HUES64 (cell line): ENCODE data around the gene UBL7. TPM values are rescaled to one million over a fixed set of nuclear protein-coding genes. Genes with fewer than 3 reads are reported as not detected.

Source experiments
- H3K27ac ChIP-seq: 2 replicates; pipeline ENCODE4 v1.7.0; 2013; ENCODE audit warnings: low read depth, low read length, inconsistent platforms
- H3K27me3 ChIP-seq: 2 replicates; pipeline ENCODE4 v1.6.1; 2013; ENCODE audit warnings: mild to moderate bottlenecking, low read length; ENCODE audit not compliant: insufficient read depth
- H3K36me3 ChIP-seq: 2 replicates; pipeline ENCODE4 v1.6.1; 2013; ENCODE audit warnings: mild to moderate bottlenecking, low read length; ENCODE audit not compliant: insufficient read depth
- H3K4me1 ChIP-seq: 2 replicates; pipeline ENCODE4 v1.6.1; 2013; ENCODE audit warnings: mild to moderate bottlenecking, low read length, moderate library complexity; ENCODE audit not compliant: insufficient read depth
- H3K4me3 ChIP-seq: 2 replicates; pipeline ENCODE4 v1.5.1; 2013; ENCODE audit warnings: mild to moderate bottlenecking, low read length, moderate library complexity
- H3K9ac ChIP-seq: 2 replicates; pipeline ENCODE4 v1.6.1; 2013; ENCODE audit warnings: mild to moderate bottlenecking, low read depth, low read length
- H3K9me3 ChIP-seq: 2 replicates; pipeline ENCODE4 v1.6.1; 2013; ENCODE audit warnings: low read depth, low read length; ENCODE audit not compliant: insufficient read depth
- WGBS: fragments of 150-250, 120-280 bp; methylation state at CpG from one replicate; pipeline ENCODE4 v1.1.7; 2013; ENCODE audit warnings: missing lambda C conversion rate; 5-methylcytosine and 5-hydroxymethylcytosine counted together
- polyA plus RNA-seq, 2 experiments: library from polyadenylated mRNA; stranded (reverse); fragments of 50-300 nt; gene quantifications; one replicate each; pipeline ENCODE4 v1.2.3, GENCODE V29; 2013

The UBL7 gene
- polyA plus RNA-seq (2013, experiment 1 of 2): 49.9 TPM
- polyA plus RNA-seq (2013, experiment 2 of 2): 54.5 TPM

GRCh38 chr15:74460871-74461846 lies at the start of gene UBL7:
Gene UBL7 (minus strand): TSS chr15:74461160. CDS start chr15:74458867, 2,293 bp downstream.
- H3K4me1 ChIP-seq: peaks cover 9% of the 10 kb centered on the region; the same call in 1 of the 2 replicates
- H3K27ac ChIP-seq: peak within 1 kb of the TSS; percentile 91
- no peaks in the 10 kb centered on the region; the same call in 1 of the 2 replicates for H3K9me3 ChIP-seq
- under 1% methylated on average over 54 of the region's 54 CpGs for WGBS
- H3K4me3 ChIP-seq: peak within 1 kb of the TSS; percentile 95
- H3K36me3 ChIP-seq: peaks cover 19% of the 10 kb centered on the region
- no peaks in the 10 kb centered on the region for H3K27me3 ChIP-seq
- H3K9ac ChIP-seq: peak within 1 kb of the TSS; percentile 89

- H3K36me3 ChIP-seq: no peaks in the 10 kb centered on the region
- no peaks in the 10 kb centered on the region for H3K4me1 ChIP-seq
- no peak overlapping the region for H3K4me3 ChIP-seq
- no peak overlapping the region for H3K27ac ChIP-seq
- H3K27me3 ChIP-seq: no peaks in the 10 kb centered on the region
- WGBS: 97% methylated on average over 3 of the region's 4 CpGs
- no peak overlapping the region for H3K9ac ChIP-seq
- H3K9me3 ChIP-seq: no peaks in the 10 kb centered on the region
These were observed 45.5 kb upstream of the UBL7 start for GRCh38 chr15:74506515-74506840.

DNA sequence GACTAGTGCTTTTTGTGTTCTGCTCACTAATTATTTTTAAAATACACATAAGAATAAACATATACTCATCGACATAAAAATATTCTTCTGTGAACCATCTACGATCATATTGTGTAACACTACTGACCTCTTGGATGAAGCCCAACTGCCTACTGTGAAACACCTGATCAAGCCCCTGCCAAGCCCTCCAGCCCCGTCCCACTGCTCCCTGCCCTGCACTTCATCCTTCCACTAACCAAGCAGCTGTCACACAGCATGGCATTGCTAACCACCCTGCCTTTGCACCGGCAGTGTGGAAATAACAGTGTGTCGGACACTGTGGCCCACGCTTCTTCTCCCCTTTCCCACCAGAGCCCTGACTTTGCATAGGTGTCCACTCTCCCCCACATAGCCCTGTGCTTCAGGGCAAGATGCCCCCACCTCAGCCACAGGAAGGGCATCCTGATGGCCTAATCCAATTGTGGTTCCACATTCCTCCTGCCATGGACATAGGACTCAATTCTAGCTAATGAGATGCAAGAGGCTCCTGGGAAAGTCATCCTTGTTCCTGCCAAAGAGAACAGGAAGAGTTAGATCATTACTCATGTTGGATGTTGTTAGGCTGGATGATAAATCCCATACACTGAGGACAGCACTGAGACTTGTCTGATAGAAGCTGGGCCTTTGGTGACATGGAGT lies 45.0 kb upstream of the UBL7 start:
- Histone ChIP-seq H3K4me3 (no peak overlapping the region), H3K9ac (no peak overlapping the region)

GRCh38 chr15:74504836-74505235 lies 43.9 kb upstream of the UBL7 start:
- Histone ChIP-seq H3K4me1 (no peaks in the 10 kb centered on the region), H3K4me3 (no peak overlapping the region), H3K27me3 (no peaks in the 10 kb centered on the region), H3K27ac (no peak overlapping the region), H3K36me3 (no peaks in the 10 kb centered on the region), H3K9ac (no peak overlapping the region), H3K9me3 (no peaks in the 10 kb centered on the region)
- 98% methylated on average over 4 of the region's 4 CpGs for WGBS

More for the DNA sequence above, 45.0 kb upstream of the UBL7 start:
- Histone ChIP-seq H3K36me3 (no peaks in the 10 kb centered on the region), H3K27ac (no peak overlapping the region), H3K9me3 (no peaks in the 10 kb centered on the region), H3K4me1 (no peaks in the 10 kb centered on the region), H3K27me3 (no peaks in the 10 kb centered on the region)
- 95% methylated on average over 6 of the region's 6 CpGs for WGBS

DNA sequence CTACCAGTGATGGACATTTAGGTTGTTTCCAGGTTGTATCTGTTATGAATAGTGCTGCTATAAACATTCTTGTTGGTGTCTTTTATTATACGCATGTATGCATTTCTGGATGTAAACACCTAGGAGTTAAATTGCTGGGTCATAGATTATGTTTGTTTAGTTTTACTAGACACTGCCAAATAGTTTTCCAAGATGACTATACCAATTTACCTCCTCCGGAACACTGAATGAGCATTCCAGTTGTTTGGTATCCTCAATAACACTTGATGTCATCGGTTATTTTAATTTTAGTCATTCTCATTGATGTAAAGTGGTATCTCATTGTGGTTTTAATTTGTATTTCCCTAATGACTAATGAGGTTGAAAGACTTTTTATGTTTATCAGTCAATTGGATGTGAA lies 43.5 kb upstream of the UBL7 start:
- Histone ChIP-seq H3K27me3 (no peaks in the 10 kb centered on the region), H3K27ac (no peak overlapping the region), H3K36me3 (no peaks in the 10 kb centered on the region), H3K4me1 (no peaks in the 10 kb centered on the region), H3K9me3 (no peaks in the 10 kb centered on the region), H3K9ac (no peak overlapping the region), H3K4me3 (no peak overlapping the region)
- WGBS: 92% methylated on average over 3 of the region's 3 CpGs

- 79% methylated on average over 3 of the region's 3 CpGs for WGBS
- Histone ChIP-seq H3K4me3 (no peak overlapping the region), H3K36me3 (no peaks in the 10 kb centered on the region), H3K4me1 (no peaks in the 10 kb centered on the region), H3K9ac (no peak overlapping the region), H3K9me3 (no peaks in the 10 kb centered on the region), H3K27ac (no peak overlapping the region), H3K27me3 (no peaks in the 10 kb centered on the region)
These were observed 41.3 kb upstream of the UBL7 start for GRCh38 chr15:74502301-74502700.

DNA sequence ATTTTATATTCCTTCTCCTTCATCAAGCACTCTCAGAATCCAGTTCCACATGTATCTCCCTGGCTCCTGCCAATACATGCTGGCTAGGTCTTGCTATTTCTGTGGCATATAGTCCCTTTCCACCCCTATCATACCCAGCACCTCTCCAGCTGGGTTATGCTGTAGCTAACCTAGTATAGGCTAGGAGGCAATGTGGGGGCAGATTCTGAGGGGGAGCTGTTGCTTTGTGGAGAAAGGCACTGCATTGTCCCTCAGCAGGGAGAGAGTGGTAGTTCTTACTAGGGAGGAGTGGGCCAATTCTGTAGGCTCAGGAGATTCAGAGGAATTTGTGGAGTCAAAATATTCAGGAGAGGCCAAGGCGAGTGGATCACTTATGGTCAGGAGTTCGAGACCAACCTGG lies 39.4 kb upstream of the UBL7 start:
- Histone ChIP-seq H3K4me3 (no peak overlapping the region), H3K36me3 (no peaks in the 10 kb centered on the region), H3K27ac (no peak overlapping the region), H3K9ac (no peak overlapping the region), H3K4me1 (no peaks in the 10 kb centered on the region), H3K9me3 (no peaks in the 10 kb centered on the region), H3K27me3 (no peaks in the 10 kb centered on the region)
- 100% methylated on average over 2 of the region's 2 CpGs for WGBS

GRCh38 chr15:74499366-74499765 lies 38.4 kb upstream of the UBL7 start:
- H3K9me3 ChIP-seq: no peaks in the 10 kb centered on the region
- H3K4me3 ChIP-seq: no peak overlapping the region
- 95% methylated on average over 2 of the region's 2 CpGs for WGBS
- H3K9ac ChIP-seq: no peak overlapping the region
- H3K4me1 ChIP-seq: no peaks in the 10 kb centered on the region
- H3K27me3 ChIP-seq: no peaks in the 10 kb centered on the region
- H3K27ac ChIP-seq: no peak overlapping the region
- no peaks in the 10 kb centered on the region for H3K36me3 ChIP-seq

- WGBS: 92% methylated on average over 2 of the region's 2 CpGs
- no peak overlapping the region for H3K4me3 ChIP-seq
- no peak overlapping the region for H3K27ac ChIP-seq
- H3K36me3 ChIP-seq: no peaks in the 10 kb centered on the region
- H3K27me3 ChIP-seq: no peaks in the 10 kb centered on the region
- no peaks in the 10 kb centered on the region for H3K9me3 ChIP-seq
- no peaks in the 10 kb centered on the region for H3K4me1 ChIP-seq
- H3K9ac ChIP-seq: no peak overlapping the region
These were observed 36.6 kb upstream of the UBL7 start for GRCh38 chr15:74497584-74497983.

GRCh38 chr15:74496648-74497047 lies 35.7 kb upstream of the UBL7 start:
- no peak overlapping the region for H3K27ac ChIP-seq
- 100% methylated on average over 2 of the region's 3 CpGs for WGBS

GRCh38 chr15:74490339-74490689 lies 29.4 kb upstream of the UBL7 start:
- Histone ChIP-seq H3K4me3 (no peak overlapping the region), H3K9ac (peak overlapping the region; percentile 60)
- no CpG with 5 or more reads among the region's 1 CpG for WGBS

More at GRCh38 chr15:74496648-74497047, 35.7 kb upstream of the UBL7 start:
- no peak overlapping the region for H3K4me3 ChIP-seq
- H3K9ac ChIP-seq: no peak overlapping the region
- H3K9me3 ChIP-seq: no peaks in the 10 kb centered on the region
- no peaks in the 10 kb centered on the region for H3K4me1 ChIP-seq
- H3K27me3 ChIP-seq: no peaks in the 10 kb centered on the region
- no peaks in the 10 kb centered on the region for H3K36me3 ChIP-seq

More at GRCh38 chr15:74490339-74490689, 29.4 kb upstream of the UBL7 start:
- Histone ChIP-seq H3K9me3 (no peaks in the 10 kb centered on the region), H3K4me1 (peaks cover 5% of the 10 kb centered on the region; the same call in 1 of the 2 replicates), H3K36me3 (no peaks in the 10 kb centered on the region), H3K27ac (no peak overlapping the region), H3K27me3 (no peaks in the 10 kb centered on the region)
